NCI-H2227 treated with DMSO at 0.1 percent for 48 hours (cell line): ENCODE results near the gene AURKA.
"Not testable (repeated sequence)": the region's sequence is repeated elsewhere in the genome, so short reads cannot be mapped to it uniquely, and the experiment has no call there.

Experiments used
- DNase-seq: peaks from one replicate; lab custom pipeline; 2025; lab: John Stamatoyannopoulos, UW

The AURKA gene

DNA sequence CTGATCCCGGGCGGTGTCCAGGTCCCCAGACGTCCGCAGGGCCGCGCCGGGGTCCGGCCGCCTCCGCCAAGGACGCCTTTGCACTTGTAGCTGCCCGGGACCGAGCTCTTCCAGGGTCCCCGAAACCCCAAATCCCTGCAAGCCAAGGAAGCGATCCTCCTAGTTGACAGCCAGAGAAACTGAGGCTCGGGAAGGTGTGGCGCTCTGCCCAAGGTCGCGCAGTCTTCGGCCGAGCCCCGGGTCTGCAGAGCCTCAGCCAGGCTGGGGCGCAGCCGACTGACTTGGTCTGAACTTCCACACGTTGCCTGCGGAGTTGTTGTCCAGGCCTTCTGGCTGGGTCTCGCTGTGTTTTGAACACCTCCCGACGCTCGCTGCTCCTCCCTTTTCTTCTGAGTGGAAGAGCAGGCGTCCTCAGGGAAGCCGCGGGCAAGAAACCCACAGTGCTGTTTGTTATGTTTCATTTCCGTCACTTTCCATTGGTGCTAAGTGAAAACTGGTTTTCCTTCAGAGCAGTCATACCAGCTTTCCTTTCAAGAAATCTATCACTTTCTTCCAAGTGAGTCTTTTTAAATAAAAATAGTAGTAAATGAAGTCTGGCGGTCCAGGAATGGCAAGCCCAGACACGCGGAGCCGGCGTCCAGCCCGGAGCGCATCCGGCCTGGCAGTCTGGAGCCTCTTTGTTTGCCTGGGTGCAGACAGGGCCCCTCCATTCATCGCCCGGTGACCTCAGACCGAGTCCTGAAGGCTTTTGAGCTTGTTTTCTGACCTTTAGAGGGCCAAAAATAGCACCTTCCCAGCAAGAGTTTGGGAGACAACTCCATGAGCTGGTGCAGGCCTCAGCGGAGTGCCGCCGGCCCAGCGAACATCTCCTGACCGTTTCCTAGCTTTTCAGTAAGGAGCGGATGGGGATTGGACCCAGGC lies 32.5 kb downstream of the AURKA start:
- DNase-seq = peak; percentile 40

DNA sequence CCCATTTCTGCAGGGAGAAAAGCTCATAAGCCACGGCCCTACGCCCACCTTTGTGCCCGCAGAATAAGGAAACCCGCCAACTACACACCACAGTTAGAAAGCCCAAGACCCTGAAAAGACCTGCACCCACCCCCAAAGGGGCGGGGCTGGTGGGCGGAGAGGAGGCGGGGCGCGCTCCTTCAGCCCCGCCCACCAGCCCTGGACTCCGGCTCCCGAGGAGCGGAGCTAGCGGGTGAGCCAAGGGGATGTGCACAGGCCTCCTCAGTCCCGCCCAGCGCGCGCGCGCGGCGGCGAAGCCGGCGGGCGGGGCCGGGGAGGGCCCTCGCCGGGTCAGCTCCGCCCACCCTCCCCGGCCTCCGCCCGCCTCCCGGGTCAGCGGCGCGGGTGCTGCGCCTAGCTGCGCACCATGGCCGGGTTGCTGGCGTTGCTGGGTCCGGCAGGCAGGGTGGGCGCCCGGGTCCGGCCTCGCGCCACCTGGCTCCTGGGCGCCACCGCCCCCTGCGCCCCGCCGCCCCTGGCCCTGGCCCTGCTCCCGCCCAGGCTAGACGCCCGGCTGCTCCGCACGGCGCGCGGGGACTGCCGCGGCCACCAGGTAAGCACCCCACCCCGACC lies 33.3 kb downstream of the AURKA start, which contains the start of gene FAM210B:
Gene FAM210B, plus strand, starts transcription at position 375 of the 612 bp plus-strand sequence. Its CDS starts 32 bp downstream, at position 407.
- peak; percentile 86 for DNase-seq

DNA sequence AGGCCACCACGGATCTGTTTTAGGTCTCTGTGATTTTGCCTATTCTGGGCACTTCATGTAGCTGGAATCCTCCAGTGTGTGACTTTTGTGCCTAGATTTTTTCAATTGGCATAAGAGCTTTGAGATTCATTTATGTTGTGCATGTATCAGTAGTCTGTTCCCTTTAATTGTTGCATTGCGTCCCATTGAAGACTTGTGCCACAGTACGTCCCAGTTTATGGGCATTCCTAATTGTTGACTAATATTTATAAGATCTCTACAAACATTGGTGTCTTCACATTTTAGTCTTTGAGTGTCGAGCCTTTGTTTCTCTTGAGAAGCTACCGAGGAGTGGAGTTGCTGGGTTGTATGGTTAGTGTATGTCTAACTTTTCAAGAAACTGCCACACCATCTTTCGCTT lies 33.9 kb downstream of the AURKA start:
- no peak for DNase-seq

DNA sequence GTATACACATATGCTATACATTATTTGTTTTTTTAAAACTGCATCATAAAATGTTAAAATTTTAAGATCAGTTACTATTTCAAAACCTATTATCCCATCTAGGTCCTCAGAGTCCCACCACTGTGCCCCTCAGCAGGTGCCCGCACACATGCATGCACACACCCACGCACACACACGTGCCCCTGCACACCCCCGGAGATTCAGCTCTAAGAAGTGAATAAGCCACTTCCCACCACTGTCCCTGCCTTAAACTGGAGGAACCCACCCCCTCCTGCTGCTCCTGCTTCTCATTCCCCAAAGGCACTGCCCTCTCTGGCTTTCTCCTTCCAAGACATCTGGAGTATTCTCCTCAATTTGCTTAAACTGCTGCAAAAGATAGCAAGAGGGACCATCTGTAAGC lies 38.7 kb downstream of the AURKA start:
- no peak for DNase-seq

DNA sequence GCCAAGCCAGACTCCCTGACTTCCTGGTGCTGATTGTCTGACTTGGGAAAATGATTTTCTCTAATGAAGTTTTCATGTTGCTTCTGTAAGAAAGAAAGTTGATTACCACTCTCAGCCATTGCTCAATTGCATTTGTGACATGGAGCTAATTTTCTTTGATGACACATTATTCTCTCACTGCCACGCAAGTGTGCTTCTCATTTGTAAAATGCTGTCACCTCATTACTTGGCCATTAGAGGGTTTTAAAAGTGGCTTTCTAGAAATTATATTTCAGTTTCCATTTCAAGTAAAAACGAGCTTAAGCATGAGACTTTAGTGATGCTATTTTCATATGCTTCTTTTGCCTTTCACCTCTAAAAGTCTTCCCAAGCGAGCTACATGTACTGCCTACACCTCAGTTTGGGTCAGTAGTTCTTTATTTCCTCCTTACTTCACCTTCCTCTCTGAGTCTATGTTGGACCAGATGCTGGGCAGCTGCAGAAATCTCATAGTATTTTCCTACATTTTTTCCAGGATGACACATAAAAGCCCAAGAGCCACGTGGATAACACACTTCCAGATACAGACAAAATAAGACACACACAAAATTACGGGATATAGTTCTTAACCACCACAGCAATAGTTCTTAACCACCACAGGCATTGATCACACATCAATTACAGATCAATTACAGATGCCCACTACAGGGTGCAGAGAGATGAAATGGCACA lies 39.5 kb downstream of the AURKA start:
- DNase-seq = no peak

DNA sequence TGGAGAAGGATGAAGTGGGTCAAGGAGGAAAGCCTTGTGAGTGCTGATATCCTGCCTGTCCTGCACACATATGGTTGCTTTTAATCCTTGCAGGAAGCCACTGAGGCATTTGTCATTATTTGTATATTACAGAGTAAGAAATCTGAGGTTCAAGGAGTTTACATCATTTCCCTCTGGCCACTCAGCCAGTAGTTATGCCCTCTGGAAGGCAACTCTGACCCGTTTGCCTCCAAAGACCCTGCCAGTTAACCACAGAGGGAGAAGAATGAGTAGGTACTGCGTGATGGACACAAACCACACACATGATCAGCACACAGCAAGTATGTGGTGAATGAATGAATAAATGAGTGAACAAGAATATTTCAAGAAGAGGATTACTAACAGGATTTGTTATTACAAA lies 41.2 kb downstream of the AURKA start:
- DNase-seq = no peak

DNA sequence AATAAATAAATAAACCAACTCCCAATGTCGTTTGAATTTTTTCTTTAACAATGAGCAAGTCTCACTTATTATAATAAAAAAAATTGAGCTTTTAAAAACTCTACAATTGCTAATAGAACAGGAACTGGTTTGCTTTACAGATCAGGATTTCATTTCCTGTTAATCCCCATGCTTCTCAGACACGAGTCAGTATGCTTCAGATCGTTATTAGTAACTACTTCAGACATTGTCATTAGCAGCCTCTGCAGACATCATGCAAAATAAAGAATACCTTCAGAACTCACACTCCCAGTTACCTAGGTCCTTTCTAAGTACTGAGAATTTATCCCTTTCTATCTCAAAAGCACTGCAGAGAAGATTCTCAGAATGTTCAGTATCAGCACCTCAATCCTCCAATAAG lies 43.3 kb downstream of the AURKA start:
- no peak for DNase-seq

DNA sequence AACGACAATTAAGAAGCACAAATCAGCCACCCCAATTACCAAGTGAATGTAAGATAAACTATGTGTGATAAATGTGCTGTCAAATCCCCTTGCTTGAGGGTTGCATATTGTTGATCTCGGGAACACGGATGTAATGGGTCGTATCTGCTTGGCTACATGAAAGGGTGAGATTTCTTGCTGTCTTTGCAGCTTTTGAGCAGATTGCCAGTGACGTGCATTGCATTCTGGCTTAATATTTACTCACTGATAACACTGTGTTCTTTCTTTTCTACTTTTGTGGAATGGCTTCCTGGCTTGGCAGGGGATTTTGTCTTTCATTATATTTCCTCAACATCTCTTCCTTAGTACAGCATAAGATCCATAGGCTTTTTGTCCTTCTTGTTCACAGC lies 43.7 kb downstream of the AURKA start:
- DNase-seq = no peak

DNA sequence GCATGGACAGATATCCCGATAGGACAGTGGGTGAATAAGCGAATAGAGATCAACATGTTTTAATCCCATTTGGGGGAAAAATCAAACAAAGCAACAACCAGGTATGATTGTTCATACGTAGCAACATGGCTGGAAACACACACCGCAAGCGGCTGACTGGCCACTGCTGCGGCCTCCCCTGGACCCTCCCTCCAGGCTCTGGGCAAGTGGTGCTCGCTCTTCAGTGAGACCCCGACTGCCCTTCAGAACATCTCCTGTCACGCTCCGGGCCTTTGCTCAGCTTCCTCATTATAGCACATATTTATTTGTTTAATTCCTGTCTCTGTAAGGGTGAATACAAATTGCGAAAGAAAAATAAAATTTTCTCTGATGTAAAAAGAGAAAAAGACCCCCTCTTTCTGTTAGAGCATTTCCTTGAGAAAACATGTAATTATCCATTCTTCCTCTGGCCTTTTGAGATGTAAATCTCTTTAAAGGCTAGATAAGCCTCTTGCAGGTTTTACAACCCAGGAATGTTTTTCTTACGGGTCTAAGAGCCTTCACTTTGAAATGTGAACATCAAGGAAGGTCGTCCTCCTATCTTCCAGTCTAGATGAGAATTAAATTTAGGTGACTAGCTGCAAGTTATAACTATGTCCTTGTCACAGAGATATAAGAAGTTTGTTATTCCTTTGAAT lies 44.2 kb downstream of the AURKA start:
- peak; percentile 6 for DNase-seq

DNA sequence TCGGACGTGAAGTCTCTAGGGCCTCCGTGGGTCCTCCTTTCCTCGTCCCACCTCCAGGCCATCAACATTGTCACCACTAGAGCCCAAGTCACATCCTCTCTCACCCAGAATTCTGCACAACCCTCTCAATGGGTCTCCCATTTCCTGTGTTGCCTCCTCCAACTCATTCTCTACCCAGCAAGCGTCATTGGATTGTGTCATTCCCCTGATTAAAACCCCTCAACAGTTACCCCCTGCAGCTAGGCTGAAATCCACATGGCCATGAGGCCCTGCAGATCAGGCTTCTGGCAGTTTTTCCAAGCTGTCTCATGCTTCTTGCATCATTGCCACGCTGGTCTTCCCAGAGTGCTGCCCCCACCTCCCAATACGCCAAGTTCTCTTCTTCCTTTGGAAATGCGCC lies 46.1 kb downstream of the AURKA start:
- DNase-seq = no peak

DNA sequence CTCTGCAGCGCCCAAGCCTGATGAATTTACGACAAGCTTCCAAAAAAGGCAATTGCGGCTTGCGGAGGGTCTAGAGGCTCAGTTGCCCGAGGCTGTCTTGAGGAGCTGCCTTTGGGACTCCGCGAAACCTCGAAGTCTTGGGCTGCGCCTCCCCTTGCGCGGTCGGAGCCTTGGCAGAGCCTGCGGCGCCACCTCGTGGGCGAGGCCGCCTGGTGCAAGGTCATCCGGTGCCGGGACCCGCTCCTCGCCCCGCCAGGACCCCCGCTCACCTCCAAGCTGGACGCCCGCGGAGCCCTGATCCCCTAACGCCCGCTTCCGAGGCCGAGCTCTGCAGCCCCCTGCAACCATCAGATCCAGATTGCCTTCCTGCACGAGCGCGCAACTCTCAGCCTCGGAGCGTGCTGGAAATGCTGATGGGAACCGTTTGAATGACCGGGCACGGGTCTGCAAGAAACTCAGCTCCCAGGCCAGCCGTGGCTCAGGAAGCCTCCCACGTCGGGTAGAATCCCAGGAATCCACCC lies 48.1 kb downstream of the AURKA start:
- DNase-seq = no peak

DNA sequence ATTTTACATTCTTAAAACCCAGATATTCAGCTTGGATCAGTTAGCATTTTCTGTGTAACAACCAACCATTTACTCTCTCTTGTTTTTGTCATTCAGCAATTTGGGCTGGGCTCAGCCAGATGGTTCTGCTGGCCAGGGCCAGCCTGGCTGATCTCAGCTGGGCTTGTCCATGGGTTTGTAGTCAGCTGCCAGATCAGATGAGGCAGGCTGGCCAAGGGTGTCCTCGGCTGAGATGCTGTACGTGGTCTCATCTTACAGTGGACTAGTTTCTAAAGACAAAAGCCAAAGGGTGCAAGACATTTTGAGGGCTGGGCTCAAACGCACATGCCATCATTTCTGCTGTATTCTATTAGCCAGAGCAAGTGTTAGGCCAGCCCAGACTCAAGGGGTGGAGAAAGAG lies 49.2 kb downstream of the AURKA start:
- DNase-seq = no peak

DNA sequence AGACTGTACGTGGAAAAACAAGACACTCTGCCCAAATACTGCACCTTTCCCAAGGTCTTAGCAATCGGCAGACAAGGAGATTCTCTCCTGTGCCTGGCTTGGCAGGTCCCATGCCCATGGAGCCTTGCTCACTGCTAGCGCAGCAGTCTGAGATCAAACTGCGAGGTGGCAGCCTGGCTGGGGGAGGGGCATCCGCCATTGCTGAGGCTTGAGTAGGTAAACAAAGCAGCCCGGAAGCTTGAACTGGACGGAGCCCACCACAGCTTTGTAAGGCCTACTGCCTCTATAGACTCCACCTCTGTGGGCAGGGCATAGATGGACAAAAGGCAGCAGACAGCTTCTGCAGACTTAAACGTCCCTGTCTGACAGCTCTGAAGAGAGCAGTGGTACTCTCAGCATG lies 55.3 kb downstream of the AURKA start:
- not testable (repeated sequence) for DNase-seq

DNA sequence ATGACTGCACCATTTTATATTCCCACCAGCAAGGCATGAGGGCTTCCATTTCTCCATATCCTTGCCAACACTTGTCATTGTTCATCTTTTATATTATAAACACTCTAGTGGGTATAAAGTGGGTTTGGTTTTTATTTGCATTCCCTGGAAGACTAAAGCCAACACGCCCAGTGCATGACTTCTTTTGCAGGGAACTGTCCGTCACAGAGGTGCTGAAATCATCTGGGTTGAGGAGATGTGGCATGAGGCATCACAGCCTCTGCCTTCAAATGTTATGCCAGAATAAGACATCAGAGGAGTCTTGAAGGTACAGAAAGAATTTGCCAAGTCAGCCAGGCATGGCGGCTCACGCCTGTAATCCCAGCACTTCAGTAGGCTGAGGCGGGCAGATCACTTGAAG lies 63.2 kb downstream of the AURKA start:
- no peak for DNase-seq

DNA sequence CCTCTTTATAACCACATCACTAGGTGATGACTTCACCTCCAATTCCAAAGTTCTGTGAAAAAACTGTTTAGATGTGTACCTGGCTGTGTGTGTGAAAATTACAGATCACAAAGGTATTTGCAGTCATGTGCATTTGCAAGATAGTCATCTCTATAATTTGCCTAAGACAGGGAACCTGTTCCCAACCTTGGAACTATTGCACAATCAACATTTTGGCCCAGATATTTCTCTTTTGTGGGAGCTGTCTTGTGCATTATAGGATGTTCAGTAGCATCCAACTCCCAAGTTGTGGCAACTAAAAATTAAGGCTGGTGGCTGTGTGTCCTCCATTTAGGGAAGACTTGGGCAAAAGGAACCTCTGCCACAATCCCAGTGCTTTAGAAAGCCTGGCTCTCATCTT lies 67.2 kb downstream of the AURKA start:
- no peak for DNase-seq

DNA sequence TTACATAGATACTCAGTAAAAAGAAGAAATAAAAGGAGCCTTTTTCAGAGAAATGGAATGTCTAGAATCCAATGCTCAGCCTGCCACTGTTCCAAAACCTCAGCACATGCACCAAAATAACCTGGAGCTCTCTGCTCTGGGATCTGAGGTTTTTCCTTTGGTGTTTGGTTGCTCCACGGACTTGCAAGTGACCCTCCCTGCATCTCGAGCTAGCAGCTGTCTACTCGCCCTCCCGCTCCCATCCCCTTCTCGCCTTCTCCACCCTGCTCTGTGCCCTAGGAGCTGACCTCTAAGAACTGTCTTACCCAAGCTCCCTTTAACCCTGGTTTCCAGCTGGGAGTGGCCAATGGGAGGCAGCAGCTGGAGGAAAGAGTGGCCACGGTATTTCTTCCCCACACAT lies 68.4 kb downstream of the AURKA start:
- DNase-seq = no peak

DNA sequence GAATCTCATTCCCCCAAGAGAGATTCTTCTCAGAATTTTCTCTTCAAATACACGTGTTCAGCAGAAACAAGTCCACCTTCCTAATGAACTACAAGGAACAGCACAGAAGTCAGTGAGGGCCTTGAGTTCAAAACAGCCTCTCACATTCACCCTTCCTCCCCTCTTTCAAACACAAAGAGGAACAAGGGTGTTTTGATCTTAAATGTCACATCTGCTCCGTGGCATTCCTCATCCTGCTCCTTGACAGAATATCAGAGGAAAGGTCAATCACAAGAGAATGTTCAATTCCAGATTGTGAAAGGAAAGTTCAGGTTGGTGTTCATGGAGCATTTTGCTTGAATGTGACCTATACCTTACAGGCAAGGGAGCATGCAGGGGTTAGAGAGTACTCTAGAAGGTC lies 68.8 kb downstream of the AURKA start:
- DNase-seq = no peak

DNA sequence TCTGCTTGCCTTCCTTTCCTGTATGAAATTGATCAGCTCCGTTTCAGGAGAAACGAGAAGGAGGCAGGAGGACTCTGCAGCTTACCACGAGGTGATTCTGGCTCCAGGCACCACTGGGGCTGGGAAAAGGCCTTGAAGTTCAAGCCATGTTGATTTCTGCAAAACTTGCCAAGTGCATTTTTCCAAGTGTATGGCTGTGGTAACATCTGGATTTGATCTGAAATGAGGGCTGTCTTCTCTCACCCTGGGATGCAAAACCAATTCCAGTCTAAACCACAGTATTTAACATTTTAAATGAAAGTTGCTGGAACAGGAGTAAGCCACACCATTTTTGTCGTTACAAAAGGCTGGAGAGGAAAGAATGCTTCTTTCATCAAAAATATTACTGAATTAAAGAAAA lies 69.3 kb downstream of the AURKA start:
- DNase-seq = no peak
